ENCODE results near the gene PGM5. TPM values are rescaled to one million over a fixed set of nuclear protein-coding genes. Genes with fewer than 3 reads are reported as not detected.

PGM5 gene
- total and polyA plus RNA-seq, 2 donors (not counting 3 experiments of a cell fraction or from before 2014, with no cell fraction given), result 0.14 to 1.9 TPM

GRCh38 chr9:68532131-68532530, 175.7 kb downstream of the PGM5 start:
- H3K36me3 ChIP-seq (ENCODE audit: control insufficient read depth in 2 of 2, extremely low read depth in 1 of 2, insufficient read depth in 2 of 2, low read length in 2 of 2), result no peaks in the 10 kb centered on the region
- no peak overlapping the region for H3K27ac ChIP-seq (ENCODE audit: insufficient read depth, low read depth, low read length)
- no peak for TF ChIP-seq FOS (IDR thresholded peaks at IDR 0.05; ENCODE audit: borderline replicate concordance, insufficient read depth, low read length)
- TF ChIP-seq MAX (IDR thresholded peaks at IDR 0.05; ENCODE audit: insufficient read depth, insufficient read length), result no peak
- no peak for TF ChIP-seq POLR2A (IDR thresholded peaks at IDR 0.05; ENCODE audit: low read depth, low read length)
- no peak for TF ChIP-seq MYC (IDR thresholded peaks at IDR 0.05; ENCODE audit: low read depth, low read length)
- TF ChIP-seq JUN (IDR thresholded peaks at IDR 0.05; ENCODE audit: borderline replicate concordance, insufficient read depth, insufficient read length, low read depth), result no peak
- no peak for TF ChIP-seq EZH2 (IDR thresholded peaks at IDR 0.05; ENCODE audit: borderline replicate concordance, low read depth, low read length, severe bottlenecking)
- TF ChIP-seq POLR2AphosphoS5 (IDR thresholded peaks at IDR 0.05; ENCODE audit: insufficient read depth, low read depth, low read length), result no peak
- BruUV-seq (replicated peaks), result no TSS peak
- ChIA-PET POLR2A (no interaction called here), CTCF (no interaction called here)
- DNase-seq (ENCODE audit: low read depth, low spot score) (no peak), FAIRE-seq (no peak)
- intact Hi-C loops (cut with micrococcal nuclease), result no loop called here
- no peaks in the 10 kb centered on the region for H3K9me1 ChIP-seq (replicated peaks; ENCODE audit: control insufficient read depth, extremely low read depth, insufficient read depth, low read length)
- no peak overlapping the region for H3K4me2 ChIP-seq (ENCODE audit: insufficient read depth, low read length)
- no peaks in the 10 kb centered on the region for H3K4me1 ChIP-seq (ENCODE audit: control insufficient read depth, extremely low read depth, insufficient read depth, low read length)
- H3K79me2 ChIP-seq (ENCODE audit: control insufficient read depth, insufficient read depth, low read length), result no peaks in the 10 kb centered on the region
- no peak overlapping the region for H3K9ac ChIP-seq (replicated peaks; ENCODE audit: extremely low read depth, insufficient read depth, low read length)
- dilution Hi-C loops (cut with MboI; ENCODE audit: extremely low pct_ligation_motif_present, low sequenced_read_pairs), result no loop called here
- no peaks in the 10 kb centered on the region for H4K20me1 ChIP-seq (replicated peaks; ENCODE audit: control insufficient read depth, extremely low read depth, insufficient read depth, low read length)
- H2AFZ ChIP-seq (ENCODE audit: low read depth, low read length), result no peak overlapping the region
- H3K27me3 ChIP-seq (ENCODE audit: control insufficient read depth in 2 of 2, insufficient read depth in 2 of 2, low read length in 2 of 2), result no peaks in the 10 kb centered on the region
- no peaks in the 10 kb centered on the region for H3K9me3 ChIP-seq (replicated peaks; ENCODE audit: control insufficient read depth, insufficient read depth, low read length)
- no peak overlapping the region for H3K4me3 ChIP-seq (replicated peaks in 1 of 3; ENCODE audit: insufficient read depth in 1 of 3, low read depth in 1 of 3, low read length in 3 of 3)

GRCh38 chr9:68533678-68534077, 177.3 kb downstream of the PGM5 start:
- ChIA-PET POLR2A (no interaction called here), CTCF (no interaction called here)
- dilution Hi-C loops (cut with MboI; ENCODE audit: extremely low pct_ligation_motif_present, low sequenced_read_pairs) (no loop called here), intact Hi-C loops (cut with micrococcal nuclease) (no loop called here)
- H3K79me2 ChIP-seq (ENCODE audit: control insufficient read depth, insufficient read depth, low read length), result no peaks in the 10 kb centered on the region
- no peaks in the 10 kb centered on the region for H3K9me3 ChIP-seq (replicated peaks; ENCODE audit: control insufficient read depth, insufficient read depth, low read length)
- DNase-seq (ENCODE audit: low read depth, low spot score) (no peak), FAIRE-seq (no peak)
- H3K4me1 ChIP-seq (ENCODE audit: control insufficient read depth, extremely low read depth, insufficient read depth, low read length), result no peaks in the 10 kb centered on the region
- TF ChIP-seq POLR2A (IDR thresholded peaks at IDR 0.05; ENCODE audit: low read depth, low read length) (no peak), POLR2AphosphoS5 (IDR thresholded peaks at IDR 0.05; ENCODE audit: insufficient read depth, low read depth, low read length) (no peak), EZH2 (IDR thresholded peaks at IDR 0.05; ENCODE audit: borderline replicate concordance, low read depth, low read length, severe bottlenecking) (no peak), MAX (IDR thresholded peaks at IDR 0.05; ENCODE audit: insufficient read depth, insufficient read length) (no peak), MYC (IDR thresholded peaks at IDR 0.05; ENCODE audit: low read depth, low read length) (no peak), GATA2 (IDR thresholded peaks at IDR 0.05; ENCODE audit: insufficient read depth, insufficient read length, low read depth, low read length) (no peak), FOS (IDR thresholded peaks at IDR 0.05; ENCODE audit: borderline replicate concordance, insufficient read depth, low read length) (no peak), JUN (IDR thresholded peaks at IDR 0.05; ENCODE audit: borderline replicate concordance, insufficient read depth, insufficient read length, low read depth) (no peak)
- TF ChIP-seq, protein P1, sequence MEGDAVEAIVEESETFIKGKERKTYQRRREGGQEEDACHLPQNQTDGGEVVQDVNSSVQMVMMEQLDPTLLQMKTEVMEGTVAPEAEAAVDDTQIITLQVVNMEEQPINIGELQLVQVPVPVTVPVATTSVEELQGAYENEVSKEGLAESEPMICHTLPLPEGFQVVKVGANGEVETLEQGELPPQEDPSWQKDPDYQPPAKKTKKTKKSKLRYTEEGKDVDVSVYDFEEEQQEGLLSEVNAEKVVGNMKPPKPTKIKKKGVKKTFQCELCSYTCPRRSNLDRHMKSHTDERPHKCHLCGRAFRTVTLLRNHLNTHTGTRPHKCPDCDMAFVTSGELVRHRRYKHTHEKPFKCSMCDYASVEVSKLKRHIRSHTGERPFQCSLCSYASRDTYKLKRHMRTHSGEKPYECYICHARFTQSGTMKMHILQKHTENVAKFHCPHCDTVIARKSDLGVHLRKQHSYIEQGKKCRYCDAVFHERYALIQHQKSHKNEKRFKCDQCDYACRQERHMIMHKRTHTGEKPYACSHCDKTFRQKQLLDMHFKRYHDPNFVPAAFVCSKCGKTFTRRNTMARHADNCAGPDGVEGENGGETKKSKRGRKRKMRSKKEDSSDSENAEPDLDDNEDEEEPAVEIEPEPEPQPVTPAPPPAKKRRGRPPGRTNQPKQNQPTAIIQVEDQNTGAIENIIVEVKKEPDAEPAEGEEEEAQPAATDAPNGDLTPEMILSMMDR (IDR thresholded peaks at IDR 0.05; ENCODE audit: extremely low read depth in 1 of 2, insufficient read depth in 1 of 2, low read depth in 1 of 2, low read length in 2 of 2), result no peak
- H3K9ac ChIP-seq (replicated peaks; ENCODE audit: extremely low read depth, insufficient read depth, low read length), result no peak overlapping the region
- no peak overlapping the region for H3K4me2 ChIP-seq (ENCODE audit: insufficient read depth, low read length)
- H3K36me3 ChIP-seq (ENCODE audit: control insufficient read depth in 2 of 2, extremely low read depth in 1 of 2, insufficient read depth in 2 of 2, low read length in 2 of 2), result no peaks in the 10 kb centered on the region
- BruUV-seq (replicated peaks), result no TSS peak
- H4K20me1 ChIP-seq (replicated peaks; ENCODE audit: control insufficient read depth, extremely low read depth, insufficient read depth, low read length), result no peaks in the 10 kb centered on the region
- H3K9me1 ChIP-seq (replicated peaks; ENCODE audit: control insufficient read depth, extremely low read depth, insufficient read depth, low read length), result no peaks in the 10 kb centered on the region
- no peak overlapping the region for H3K4me3 ChIP-seq (replicated peaks in 1 of 3; ENCODE audit: insufficient read depth in 1 of 3, low read depth in 1 of 3, low read length in 3 of 3)
- H3K27me3 ChIP-seq (ENCODE audit: control insufficient read depth in 2 of 2, insufficient read depth in 2 of 2, low read length in 2 of 2), result no peaks in the 10 kb centered on the region
- H3K27ac ChIP-seq (ENCODE audit: insufficient read depth, low read depth, low read length), result no peak overlapping the region
- no peak overlapping the region for H2AFZ ChIP-seq (ENCODE audit: low read depth, low read length)
